Osteoblast (primary cell): ENCODE data around the gene PTPRT. TPM values are rescaled to one million over a fixed set of nuclear protein-coding genes. Genes with fewer than 3 reads are reported as not detected.

ENCODE experiments used
- DNase-seq: peaks from one replicate; pipeline ENCODE4 v3.0.0; 2011; ENCODE audit warnings: low spot score, mixed read lengths; ENCODE audit not compliant: insufficient read length; ENCODE audit errors: missing footprints
- H2AFZ ChIP-seq: 2 replicates; pipeline ENCODE4 v1.6.0; 2011; ENCODE audit warnings: mild to moderate bottlenecking, low read length
- H3K27ac ChIP-seq: 2 replicates; pipeline ENCODE4 v1.5.1; 2011; ENCODE audit warnings: mild to moderate bottlenecking, low read depth, low read length, moderate library complexity
- H3K27me3 ChIP-seq: 2 replicates; pipeline ENCODE4 v1.6.0; 2012; ENCODE audit warnings: mild to moderate bottlenecking, control low read depth, inconsistent platforms, low read length, moderate library complexity; ENCODE audit not compliant: insufficient read depth
- H3K36me3 ChIP-seq: 2 replicates; pipeline ENCODE4 v1.5.1; 2011; ENCODE audit warnings: mild to moderate bottlenecking, low read length, control low read depth, moderate library complexity; ENCODE audit not compliant: insufficient read depth
- H3K4me1 ChIP-seq: 2 replicates; pipeline ENCODE4 v1.5.1; 2011; ENCODE audit warnings: mild to moderate bottlenecking, low read length, control low read depth, moderate library complexity; ENCODE audit not compliant: insufficient read depth
- H3K4me2 ChIP-seq: 2 replicates; pipeline ENCODE4 v1.6.0; 2011; ENCODE audit warnings: mild to moderate bottlenecking, low read length; ENCODE audit not compliant: insufficient read depth
- H3K4me3 ChIP-seq: fragments of 200-600 bp; sonication (generic); 3 replicates; pipeline ENCODE4 v1.5.1; 2012; ENCODE audit warnings: mild to moderate bottlenecking, low read length, inconsistent platforms; ENCODE audit not compliant: insufficient read depth
- H3K79me2 ChIP-seq: 2 replicates; pipeline ENCODE4 v1.6.0; 2012; ENCODE audit warnings: mild to moderate bottlenecking, low read length, control low read depth, inconsistent platforms; ENCODE audit not compliant: insufficient read depth
- H3K9me3 ChIP-seq: 2 replicates; pipeline ENCODE4 v1.5.1; 2011; ENCODE audit warnings: low read depth, low read length, control low read depth
- H4K20me1 ChIP-seq: 2 replicates; pipeline ENCODE4 v1.6.0; 2012; ENCODE audit warnings: mild to moderate bottlenecking, low read length, control low read depth; ENCODE audit not compliant: insufficient read depth
- total RNA-seq: library from RNA; depleted of rRNA; stranded (reverse); fragments of >200 nt; gene quantifications from 2 replicates; pipeline ENCODE4 v1.2.3, GENCODE V29; 2012
- TF ChIP-seq, protein P1 (sequence below): IDR thresholded peaks from 2 replicates; pipeline ENCODE4 v1.5.1; 2011; ENCODE audit warnings: mild to moderate bottlenecking, low read depth, low read length, moderate library complexity; ENCODE audit errors: extremely low read depth

The PTPRT gene
- total RNA-seq, 1 donor, result not detected

DNA sequence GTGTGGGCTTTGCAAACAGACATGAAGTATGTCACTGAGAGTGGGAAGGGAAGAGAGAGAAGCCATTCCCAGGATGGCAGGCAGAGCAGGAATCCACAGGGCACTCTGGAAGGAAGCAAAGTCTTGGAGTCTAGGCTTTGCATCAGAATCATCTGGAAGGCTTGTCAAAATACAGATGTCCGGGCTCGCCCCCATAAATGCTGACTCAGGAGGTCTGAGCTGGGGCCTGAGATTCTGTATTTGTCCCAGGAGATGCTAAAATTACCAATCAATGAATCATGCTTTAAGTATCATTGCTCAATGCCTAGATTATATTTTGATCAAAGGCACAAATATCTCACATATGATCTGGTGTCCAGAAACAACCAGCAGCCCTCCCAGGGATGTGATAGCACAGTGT, 46.3 kb upstream of the PTPRT start:
- Histone ChIP-seq H2AFZ (no peak overlapping the region), H3K79me2 (no peaks in the 10 kb centered on the region), H3K36me3 (no peaks in the 10 kb centered on the region), H3K27ac (no peak overlapping the region), H3K4me1 (no peaks in the 10 kb centered on the region), H3K9me3 (no peaks in the 10 kb centered on the region), H4K20me1 (no peaks in the 10 kb centered on the region), H3K4me2 (no peak overlapping the region), H3K27me3 (no peaks in the 10 kb centered on the region), H3K4me3 (no peak overlapping the region)
- no peak for DNase-seq
- TF ChIP-seq, protein P1, sequence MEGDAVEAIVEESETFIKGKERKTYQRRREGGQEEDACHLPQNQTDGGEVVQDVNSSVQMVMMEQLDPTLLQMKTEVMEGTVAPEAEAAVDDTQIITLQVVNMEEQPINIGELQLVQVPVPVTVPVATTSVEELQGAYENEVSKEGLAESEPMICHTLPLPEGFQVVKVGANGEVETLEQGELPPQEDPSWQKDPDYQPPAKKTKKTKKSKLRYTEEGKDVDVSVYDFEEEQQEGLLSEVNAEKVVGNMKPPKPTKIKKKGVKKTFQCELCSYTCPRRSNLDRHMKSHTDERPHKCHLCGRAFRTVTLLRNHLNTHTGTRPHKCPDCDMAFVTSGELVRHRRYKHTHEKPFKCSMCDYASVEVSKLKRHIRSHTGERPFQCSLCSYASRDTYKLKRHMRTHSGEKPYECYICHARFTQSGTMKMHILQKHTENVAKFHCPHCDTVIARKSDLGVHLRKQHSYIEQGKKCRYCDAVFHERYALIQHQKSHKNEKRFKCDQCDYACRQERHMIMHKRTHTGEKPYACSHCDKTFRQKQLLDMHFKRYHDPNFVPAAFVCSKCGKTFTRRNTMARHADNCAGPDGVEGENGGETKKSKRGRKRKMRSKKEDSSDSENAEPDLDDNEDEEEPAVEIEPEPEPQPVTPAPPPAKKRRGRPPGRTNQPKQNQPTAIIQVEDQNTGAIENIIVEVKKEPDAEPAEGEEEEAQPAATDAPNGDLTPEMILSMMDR, result no peak

DNA sequence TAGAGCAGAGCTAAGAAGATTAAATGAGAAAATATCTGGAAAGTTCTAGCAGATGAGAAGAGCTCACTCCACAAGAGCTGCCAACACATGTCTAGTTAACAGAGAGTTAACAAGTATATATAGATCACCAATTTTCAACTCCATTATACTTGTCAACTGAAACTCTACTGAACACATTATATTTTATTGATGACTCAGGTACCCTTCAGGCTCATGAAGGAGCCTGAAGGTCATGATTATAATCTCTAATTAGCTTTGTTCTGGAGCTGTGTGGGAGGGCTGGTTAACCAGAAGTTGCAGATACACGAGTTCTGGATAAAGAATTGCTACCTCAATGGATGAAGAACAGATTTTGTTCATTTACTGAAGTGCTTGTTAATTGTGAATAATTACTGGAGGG, 42.1 kb upstream of the PTPRT start:
- H3K36me3 ChIP-seq, result no peaks in the 10 kb centered on the region
- no peak overlapping the region for H2AFZ ChIP-seq
- no peaks in the 10 kb centered on the region for H3K27me3 ChIP-seq
- no peak for DNase-seq
- no peak overlapping the region for H3K4me3 ChIP-seq
- H3K4me2 ChIP-seq, result no peak overlapping the region
- no peaks in the 10 kb centered on the region for H3K9me3 ChIP-seq
- no peak overlapping the region for H3K27ac ChIP-seq
- no peaks in the 10 kb centered on the region for H3K79me2 ChIP-seq
- H4K20me1 ChIP-seq, result no peaks in the 10 kb centered on the region
- TF ChIP-seq, protein P1, result no peak
- H3K4me1 ChIP-seq, result no peaks in the 10 kb centered on the region

DNA sequence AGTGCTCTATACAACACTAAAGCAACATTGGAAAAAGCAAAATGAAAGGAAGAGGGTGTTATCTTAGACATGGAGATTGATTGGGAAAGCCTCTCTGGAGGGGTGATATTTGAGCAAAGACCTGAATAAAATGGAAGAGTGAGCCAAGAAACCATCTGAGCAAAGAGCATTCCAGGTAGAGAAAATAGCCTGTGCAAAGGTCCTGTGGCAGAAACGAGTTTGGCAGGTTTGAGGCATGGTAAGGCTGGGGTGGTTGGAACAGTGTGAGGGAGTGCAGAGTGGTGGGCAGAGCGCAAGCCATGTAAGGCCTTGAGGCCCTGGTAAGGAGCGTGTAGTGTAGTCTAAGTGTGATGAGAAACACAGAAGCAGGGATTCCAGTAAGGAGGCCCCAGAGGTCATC, 40.0 kb upstream of the PTPRT start:
- Histone ChIP-seq H3K4me3 (no peak overlapping the region), H3K27me3 (no peaks in the 10 kb centered on the region), H3K4me2 (no peak overlapping the region), H3K36me3 (no peaks in the 10 kb centered on the region), H2AFZ (no peak overlapping the region), H3K27ac (no peak overlapping the region), H3K9me3 (no peaks in the 10 kb centered on the region), H3K79me2 (no peaks in the 10 kb centered on the region), H3K4me1 (no peaks in the 10 kb centered on the region), H4K20me1 (no peaks in the 10 kb centered on the region)
- no peak for DNase-seq
- TF ChIP-seq, protein P1, result no peak

DNA sequence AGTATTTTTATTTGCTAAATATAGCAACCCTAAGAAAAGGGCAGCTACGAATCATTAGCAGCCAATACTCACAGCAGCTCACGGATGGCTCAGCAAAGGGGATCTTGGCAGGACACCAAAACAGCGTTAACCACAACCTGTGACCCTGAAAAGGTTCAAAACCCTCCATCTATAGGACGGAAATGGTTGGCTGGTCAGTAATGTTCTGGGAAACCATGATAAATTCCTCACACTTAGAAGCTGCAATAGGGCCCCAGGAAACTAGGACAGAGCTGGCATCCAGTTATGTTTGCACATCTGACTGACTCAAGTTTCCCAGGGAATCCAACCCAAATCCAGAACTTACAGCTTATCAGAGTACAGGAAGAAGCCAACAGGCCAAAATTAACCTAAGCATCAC, 30.9 kb upstream of the PTPRT start:
- no peak overlapping the region for H2AFZ ChIP-seq
- TF ChIP-seq, protein P1, result no peak
- DNase-seq, result no peak
- H3K9me3 ChIP-seq, result no peaks in the 10 kb centered on the region
- H3K4me2 ChIP-seq, result no peak overlapping the region
- H3K4me1 ChIP-seq, result no peaks in the 10 kb centered on the region
- no peak overlapping the region for H3K4me3 ChIP-seq
- no peaks in the 10 kb centered on the region for H4K20me1 ChIP-seq
- no peaks in the 10 kb centered on the region for H3K36me3 ChIP-seq
- no peaks in the 10 kb centered on the region for H3K79me2 ChIP-seq
- H3K27ac ChIP-seq, result no peak overlapping the region
- no peaks in the 10 kb centered on the region for H3K27me3 ChIP-seq
